GM19324 (cell line): Measurements from ENCODE around the gene YAP1.
"Not testable (repeated sequence)": the region's sequence is repeated elsewhere in the genome, so short reads cannot be mapped to it uniquely, and the experiment has no call there.

Source experiments
- ATAC-seq: cut with Tn5 transposase; IDR thresholded peaks from one replicate; pipeline ENCODE4 v1.9.1; 2021; ENCODE audit warnings: mild to moderate bottlenecking, moderate library complexity; ENCODE audit not compliant: unreplicated experiment, low FRiP score

YAP1 gene

GRCh38 chr11:102196351-102196750, 86.1 kb downstream of the YAP1 start:
- no peak for ATAC-seq

- no peak for ATAC-seq
Measured at GRCh38 chr11:102196816-102197215, 86.6 kb downstream of the YAP1 start.

- no peak for ATAC-seq
Measured at GRCh38 chr11:102197670-102198139, 87.5 kb downstream of the YAP1 start.

GRCh38 chr11:102199673-102200072, 89.4 kb downstream of the YAP1 start:
- no peak for ATAC-seq

GRCh38 chr11:102200325-102200724, 90.1 kb downstream of the YAP1 start:
- ATAC-seq, result not testable (repeated sequence)

GRCh38 chr11:102201776-102202175, 91.5 kb downstream of the YAP1 start:
- ATAC-seq, result no peak

GRCh38 chr11:102202972-102203371, 92.7 kb downstream of the YAP1 start:
- ATAC-seq, result no peak

- no peak for ATAC-seq
Measured at GRCh38 chr11:102204174-102204573, 93.9 kb downstream of the YAP1 start.

GRCh38 chr11:102205805-102206204, 95.6 kb downstream of the YAP1 start:
- no peak for ATAC-seq

GRCh38 chr11:102208835-102209234, 98.6 kb downstream of the YAP1 start:
- no peak for ATAC-seq

GRCh38 chr11:102214623-102215022, 104.4 kb downstream of the YAP1 start:
- no peak for ATAC-seq

GRCh38 chr11:102216433-102217075, 106.3 kb downstream of the YAP1 start:
- ATAC-seq, result no peak

- no peak for ATAC-seq
Measured at GRCh38 chr11:102220728-102221467, 110.7 kb downstream of the YAP1 start.

GRCh38 chr11:102223859-102224258, 113.6 kb downstream of the YAP1 start:
- no peak for ATAC-seq

GRCh38 chr11:102225689-102226568, 115.7 kb downstream of the YAP1 start:
- ATAC-seq, result no peak

- ATAC-seq, result no peak
Measured at GRCh38 chr11:102226702-102227490, 116.6 kb downstream of the YAP1 start.

- no peak for ATAC-seq
Measured at GRCh38 chr11:102229510-102230123, 119.4 kb downstream of the YAP1 start.

GRCh38 chr11:102230186-102230585, 119.9 kb downstream of the YAP1 start:
- no peak for ATAC-seq

GRCh38 chr11:102230911-102231310, 120.7 kb downstream of the YAP1 start:
- no peak for ATAC-seq
